AG08395 (cell line): Measurements from ENCODE around the gene SLC35F3.

Source experiments
- DNase-seq: peaks from one replicate; pipeline ENCODE4 v3.0.0; 2012; ENCODE audit warnings: mixed read lengths, low spot score

SLC35F3 gene

GRCh38 chr1:234369784-234370183 is 465.3 kb downstream of the SLC35F3 start:
- DNase-seq = no peak

GRCh38 chr1:234371414-234371813 is 466.9 kb downstream of the SLC35F3 start:
- DNase-seq = no peak

GRCh38 chr1:234372011-234372757 is 467.7 kb downstream of the SLC35F3 start:
- no peak for DNase-seq

GRCh38 chr1:234373064-234373958 is 468.8 kb downstream of the SLC35F3 start, which contains the start of gene COA6:
Gene COA6, plus strand, starts transcription at chr1:234373456. Its CDS starts 11 bp downstream, at chr1:234373467.
- DNase-seq = peak; percentile 91

GRCh38 chr1:234373959-234374254 is 469.4 kb downstream of the SLC35F3 start:
- no peak for DNase-seq
